ENCODE measurements around the gene TICAM2. TPM values are rescaled to one million over a fixed set of nuclear protein-coding genes. Genes with fewer than 3 reads are reported as not detected.

The TICAM2 gene
- total and polyA plus RNA-seq, 9 of the 15 experiments (the other 6 are each of a cell fraction or from before 2014, with no cell fraction given): 0.15 to 1.8 (median 0.98) TPM

- peak; percentile 49; the same call in 1 of the 2 replicates for TF ChIP-seq CC2D1A (IDR thresholded peaks at IDR 0.05)
- TF ChIP-seq KDM1A (IDR thresholded peaks at IDR 0.05): peak; percentile 22 to 54; a peak in 3 of 4 replicates
- no peak for TF ChIP-seq MAFK (IDR thresholded peaks at IDR 0.05; ENCODE audit: low read length)
- TF ChIP-seq NR1H2 (CRISPR knock-in tag; IDR thresholded peaks at IDR 0.05): 0 out of 2 replicates have a peak, but pooled peaks have one; percentile 36
- TF ChIP-seq CXXC5 (CRISPR knock-in tag; IDR thresholded peaks at IDR 0.05): peak; percentile 59
- TF ChIP-seq KLF6 (CRISPR knock-in tag; IDR thresholded peaks at IDR 0.05; ENCODE audit: borderline replicate concordance): no peak
- 0 out of 2 replicates have a peak, but pooled peaks have one; percentile 40 for TF ChIP-seq ZHX1 (conservative IDR thresholded peaks at IDR 0.05; ENCODE audit: low read length)
- peak; percentile 86 for TF ChIP-seq ZNF445 (CRISPR knock-in tag; IDR thresholded peaks at IDR 0.05; ENCODE audit: low read depth)
- TF ChIP-seq CREB3 (tag; conservative IDR thresholded peaks at IDR 0.05; ENCODE audit: low read depth): no peak
- TF ChIP-seq FOXJ2 (tag; IDR thresholded peaks at IDR 0.05): no peak
- TF ChIP-seq ZBTB17 (CRISPR knock-in tag; IDR thresholded peaks at IDR 0.05): 0 out of 2 replicates have a peak, but pooled peaks have one; percentile 24
- TF ChIP-seq CREM (IDR thresholded peaks at IDR 0.05; ENCODE audit: low read depth): peak; percentile 90
- 0 out of 2 replicates have a peak, but pooled peaks have one; percentile 44 for TF ChIP-seq MBD1 (CRISPR knock-in tag; IDR thresholded peaks at IDR 0.05)
- TF ChIP-seq NBN (IDR thresholded peaks at IDR 0.05; ENCODE audit: low read depth): peak; percentile 34; the same call in 1 of the 2 replicates
- no peak for TF ChIP-seq RERE (CRISPR knock-in tag; IDR thresholded peaks at IDR 0.05; ENCODE audit: borderline replicate concordance)
- no peak for TF ChIP-seq ESRRA (IDR thresholded peaks at IDR 0.05; ENCODE audit: borderline replicate concordance, low read depth)
Observed at GRCh38 chr5:115544436-115545350, 57.6 kb downstream of the TICAM2 start, which contains the start of gene FEM1C (continued).
